Left forelimb (tissue), 1 donor: ENCODE measurements around the gene NEK3.
"Not testable (repeated sequence)": the region's sequence is repeated elsewhere in the genome, so short reads cannot be mapped to it uniquely, and the experiment has no call there.

Experiments
- DNase-seq: peaks from one replicate; pipeline ENCODE4 v3.0.0-alpha.2; 2018; ENCODE audit warnings: low spot score

Gene NEK3

GRCh38 chr13:52169839-52170238 is 10.4 kb upstream of the NEK3 start:
- DNase-seq: no peak

- no peak for DNase-seq
Observed at GRCh38 chr13:52165411-52165810, 6.0 kb upstream of the NEK3 start.

GRCh38 chr13:52164989-52165388 is 5.6 kb upstream of the NEK3 start:
- no peak for DNase-seq

- DNase-seq: not testable (repeated sequence)
Observed at GRCh38 chr13:52163878-52164277, 4.5 kb upstream of the NEK3 start.

- DNase-seq: no peak
Observed at GRCh38 chr13:52162279-52163101, 3.1 kb upstream of the NEK3 start.

GRCh38 chr13:52161181-52161646 is 1.8 kb upstream of the NEK3 start:
- DNase-seq: no peak

GRCh38 chr13:52160506-52160905 is 1.1 kb upstream of the NEK3 start:
- no peak for DNase-seq

GRCh38 chr13:52160053-52160452 is 656 bp upstream of the NEK3 start:
- no peak for DNase-seq

- DNase-seq: peak; percentile 77
Observed at GRCh38 chr13:52158629-52159158, 703 bp downstream of the NEK3 start.

GRCh38 chr13:52156724-52157261 is 2.6 kb downstream of the NEK3 start:
- DNase-seq: no peak

GRCh38 chr13:52155177-52155576 is 4.2 kb downstream of the NEK3 start:
- DNase-seq: no peak

GRCh38 chr13:52147225-52147624 is 12.2 kb downstream of the NEK3 start:
- DNase-seq: no peak

- no peak for DNase-seq
Observed at GRCh38 chr13:52141299-52141698, 18.1 kb downstream of the NEK3 start.

- no peak for DNase-seq
Observed at GRCh38 chr13:52137489-52137888, 21.9 kb downstream of the NEK3 start.

GRCh38 chr13:52136763-52137162 is 22.6 kb downstream of the NEK3 start:
- no peak for DNase-seq

- no peak for DNase-seq
Observed at GRCh38 chr13:52130641-52131040, 28.8 kb downstream of the NEK3 start.

GRCh38 chr13:52128714-52129700 is 30.4 kb downstream of the NEK3 start, which contains the start of gene NEK5:
Gene NEK5 (minus strand): TSS chr13:52129073. CDS start chr13:52127482, 1,591 bp downstream.
- DNase-seq: peak; percentile 83

GRCh38 chr13:52127783-52128702 is 31.4 kb downstream of the NEK3 start:
- peak; percentile 69 for DNase-seq

GRCh38 chr13:52127378-52127777 is 32.0 kb downstream of the NEK3 start:
- no peak for DNase-seq

- no peak for DNase-seq
Observed at GRCh38 chr13:52125547-52125946, 33.9 kb downstream of the NEK3 start.

- no peak for DNase-seq
Observed at GRCh38 chr13:52118595-52118994, 40.8 kb downstream of the NEK3 start.
